GM12878 (cell line): ENCODE measurements around the gene AMT. TPM values are rescaled to one million over a fixed set of nuclear protein-coding genes. Genes with fewer than 3 reads are reported as not detected.
A peak's percentile ranks its signal among the peaks of the same experiment; 100 is the strongest.

Experiments
- ATAC-seq: fragments of 200-7000 bp; cut with Tn5 transposase; 3 replicates; pipeline ENCODE4 v1.9.1; 2020; ENCODE audit warnings: mild to moderate bottlenecking, moderate library complexity
- BruUV-seq: library from RNA; stranded (reverse); fragments of 400-500 nt; replicated peaks from 2 replicates; lab custom pipeline; 2021; lab: Mats Ljungman, UMichigan
- CTCF ChIA-PET: fragments of 300-600 bp; sonication (Branson Sonifier 250); formaldehyde crosslinking; extraction: SDS; loops from one replicate; lab custom pipeline; 2021; ENCODE audit warnings: inconsistent platforms; lab: Yijun Ruan, JAX
- POLR2A ChIA-PET: fragments of 350-600 bp; formaldehyde crosslinking; extraction: SDS; loops from one replicate; lab custom pipeline; 2021; ENCODE audit warnings: inconsistent platforms; lab: Charles Lee
- RAD21 ChIA-PET: fragments of 300-600 bp; sonication (Branson Sonifier 250); formaldehyde crosslinking; loops from one replicate; lab custom pipeline; 2023; ENCODE audit warnings: antibody characterized with exemption; ENCODE audit not compliant: unreplicated experiment; lab: Charles Lee
- SMC1A ChIA-PET: fragments of 300-600 bp; sonication (Branson Sonifier 250); formaldehyde crosslinking; loops from one replicate; lab custom pipeline; 2023; ENCODE audit not compliant: unreplicated experiment, uncharacterized antibody; lab: Charles Lee
- DNase-seq: peaks from one replicate; pipeline ENCODE4 v3.0.0-alpha.2; 2011; ENCODE audit warnings: low read depth, low spot score
- FAIRE-seq: peaks from 3 replicates; lab custom pipeline; 2011; peaks lifted over from hg19 to GRCh38; lab: Jason Lieb, UNC
- H2AFZ ChIP-seq: 2 replicates; pipeline ENCODE4 v1.6.0; 2011; ENCODE audit warnings: low read depth, low read length, control low read depth; ENCODE audit not compliant: control insufficient read depth
- H3K27ac ChIP-seq: 2 replicates; pipeline ENCODE4 v1.5.1; 2011; ENCODE audit warnings: control low read depth; ENCODE audit not compliant: control insufficient read depth, insufficient read depth
- H3K27me3 ChIP-seq, 2 experiments: replicated peaks in 1 of 2; 2 replicates each; pipeline versions ENCODE4 v1.6.0 to v1.6.1; 2011; ENCODE audit warnings: low read length in 1 of 2; ENCODE audit not compliant: control insufficient read depth in 2 of 2, insufficient read depth in 2 of 2
- H3K36me3 ChIP-seq, 2 experiments: 2 replicates each; pipeline ENCODE4 v1.5.1; 2011; ENCODE audit warnings: low read length in 1 of 2; ENCODE audit not compliant: control insufficient read depth in 2 of 2, insufficient read depth in 2 of 2
- H3K4me1 ChIP-seq: 2 replicates; pipeline ENCODE4 v1.6.1; 2011; ENCODE audit warnings: mild to moderate bottlenecking, low read length, moderate library complexity, mixed read lengths; ENCODE audit not compliant: control insufficient read depth, insufficient read depth
- H3K4me2 ChIP-seq: 2 replicates; pipeline ENCODE4 v1.6.0; 2011; ENCODE audit warnings: control low read depth; ENCODE audit not compliant: control insufficient read depth, insufficient read depth
- H3K4me3 ChIP-seq: fragments of 200-600 bp; sonication (generic); 2 replicates; pipeline ENCODE4 v1.5.1; 2016
- H3K79me2 ChIP-seq: 2 replicates; pipeline ENCODE4 v1.6.0; 2011; ENCODE audit warnings: low read length; ENCODE audit not compliant: control insufficient read depth, insufficient read depth
- H3K9ac ChIP-seq: 2 replicates; pipeline ENCODE4 v1.8.0; 2011; ENCODE audit warnings: low read length, control low read depth, mixed read lengths; ENCODE audit not compliant: control insufficient read depth, insufficient read depth
- H3K9me3 ChIP-seq: replicated peaks from 3 replicates; pipeline ENCODE4 v1.5.1; 2011; ENCODE audit warnings: mild to moderate bottlenecking, low read length; ENCODE audit not compliant: control insufficient read depth, insufficient read depth
- H4K20me1 ChIP-seq: 2 replicates; pipeline ENCODE4 v1.6.0; 2011; ENCODE audit not compliant: control insufficient read depth, insufficient read depth
- EGR1 ChIP-seq, 2 experiments: IDR thresholded peaks; 1 replicate in 1 of 2; 2 replicates in 1 of 2; pipeline ENCODE4 v1.6.1; 2011 to 2012; ENCODE audit warnings: low read depth in 2 of 2, low read length in 2 of 2, borderline replicate concordance in 1 of 2, mild to moderate bottlenecking in 1 of 2, moderate library complexity in 1 of 2
- JUND ChIP-seq: IDR thresholded peaks from 2 replicates; pipeline ENCODE4 v1.6.1; 2012; ENCODE audit warnings: low read depth, mild to moderate bottlenecking, low read length, improper control_type of control experiment, moderate library complexity
- RB1 ChIP-seq: fragments of 450-650 bp; formaldehyde crosslinking; IDR thresholded peaks from 2 replicates; pipeline ENCODE4 v1.6.1; 2017; ENCODE audit warnings: mild to moderate bottlenecking, borderline replicate concordance
- SIN3A ChIP-seq: IDR thresholded peaks from 2 replicates; pipeline ENCODE4 v1.6.1; 2012; ENCODE audit warnings: low read depth, low read length, improper control_type of control experiment
- SMAD1 ChIP-seq: fragments of 450-650 bp; IDR thresholded peaks from 2 replicates; pipeline ENCODE4 v1.6.1; 2018; ENCODE audit warnings: mild to moderate bottlenecking, low read depth; ENCODE audit not compliant: partially characterized antibody
- SMARCA5 ChIP-seq: fragments of 450-650 bp; IDR thresholded peaks from 2 replicates; pipeline ENCODE4 v1.6.1; 2017; ENCODE audit warnings: mild to moderate bottlenecking
- SRF ChIP-seq, 2 experiments: IDR thresholded peaks; 2 replicates each; pipeline ENCODE4 v1.6.1; 2011; ENCODE audit warnings: low read depth in 2 of 2, low read length in 2 of 2, mild to moderate bottlenecking in 1 of 2, moderate library complexity in 1 of 2
- WGBS: methylation state at CpG from one replicate; pipeline ENCODE4 v1.1.6; 2016; ENCODE audit warnings: low lambda C conversion rate; ENCODE audit not compliant: insufficient replicate concordance, insufficient coverage; ENCODE audit errors: missing lambda C conversion rate; 5-methylcytosine and 5-hydroxymethylcytosine counted together
- in situ Hi-C: fragments of 300-500 bp; cut with MboI; formaldehyde crosslinking; loops from 9 replicates; pipeline ENCODE4 v1.14.3; 2018; ENCODE audit warnings: mixed read lengths
- intact Hi-C: fragments of 100-400 bp; cut with micrococcal nuclease; formaldehyde crosslinking; loops from one replicate; pipeline ENCODE4 v1.14.2; 2022; ENCODE audit not compliant: unreplicated experiment
- polyA plus RNA-seq, 11 experiments: library from polyadenylated mRNA; depleted of rRNA in 4 of 11; unstranded in 6 of 11; stranded (reverse) in 5 of 11; fragments of >200 nt; fragmentation: Nextera tagmentation in 4 of 11; fragmentation: Illumina TruSeq in 1 of 11; extraction: Ambion mirVana in 4 of 11; extraction: Trizol in 1 of 11; gene quantifications; 1 replicate in 1 of 11; 2 replicates in 10 of 11; pipeline versions ENCODE4 v1.2.1 to v1.2.3, GENCODE V29; 2011 to 2016; ENCODE audit warnings: inconsistent platforms in 2 of 11, missing spikeins in 2 of 11, low read depth in 1 of 11
- total RNA-seq, 4 experiments: library from RNA; depleted of rRNA in 3 of 4; stranded (reverse); fragments of >200 nt in 3 of 4; fragmentation: Illumina TruSeq in 1 of 4; extraction: Trizol in 1 of 4; gene quantifications; 2 replicates each; pipeline versions ENCODE4 v1.2.1 to v1.2.3, GENCODE V29; 2013 to 2021

The AMT gene
- total and polyA plus RNA-seq, 10 of the 15 experiments (the other 5 are each of a cell fraction or from before 2014, with no cell fraction given) = 0.45 to 7.2 (median 2.6) TPM

DNA sequence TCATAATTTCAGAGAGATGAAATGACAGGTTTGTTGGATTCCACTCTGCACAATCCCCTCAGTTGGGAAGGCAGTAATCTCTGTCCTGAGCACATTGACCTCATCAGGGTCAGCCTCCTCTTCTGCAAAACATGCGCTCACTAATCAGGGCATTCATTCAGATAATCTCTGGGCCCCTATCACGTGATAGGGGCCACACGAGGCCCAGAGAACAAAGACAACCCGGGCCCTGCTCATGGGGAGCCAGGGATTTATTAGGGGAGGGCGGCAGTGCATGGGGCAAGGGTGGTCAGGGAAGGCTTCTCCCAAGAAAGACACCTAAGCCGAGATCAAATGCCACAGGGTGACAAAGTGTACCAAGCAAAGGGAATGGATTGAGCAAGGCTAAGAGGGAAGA lies 8.9 kb downstream of the AMT start:
- WGBS = 76% methylated on average over 6 of the region's 6 CpGs
- no TSS peak for BruUV-seq
- FAIRE-seq = no peak

GRCh38 chr3:49412632-49413337 lies 9.5 kb downstream of the AMT start:
- CTCF ChIA-PET = interaction anchor here (0.6 to 2.9 kb wide), 5 partner anchors 32 to 242 kb away, joined by 3 to 18 read pairs (median 6); partner anchors contain the start of genes KLHDC8B and USP4
- ATAC-seq (peak; percentile 0; the same call in 2 of the 3 replicates), DNase-seq (no peak), FAIRE-seq (no peak)
- Histone ChIP-seq H2AFZ (peak overlapping the region; percentile 81), H4K20me1 (peaks cover 9% of the 10 kb centered on the region), H3K36me3 (peaks cover 2 to 11% of the 10 kb centered on the region in 2 experiments; a peak in 3 of 4 replicates), H3K4me2 (peak overlapping the region; percentile 96), H3K4me3 (peak overlapping the region; percentile 75), H3K9ac (peak overlapping the region; percentile 97), H3K4me1 (peaks cover 32% of the 10 kb centered on the region), H3K9me3 (no peaks in the 10 kb centered on the region; the same call in 2 of the 3 replicates), H3K27ac (peak overlapping the region; percentile 96), H3K79me2 (peaks cover 64% of the 10 kb centered on the region), H3K27me3 (no peaks in the 10 kb centered on the region)
- POLR2A ChIA-PET = interaction anchor here (0.5 to 6.6 kb wide), 13 partner anchors 8 to 393 kb away, joined by 3 to 40 read pairs (median 7); partner anchors contain the start of genes DAG1, NICN1 and USP4
- SMC1A ChIA-PET = interaction anchor here (0.5 to 5.2 kb wide), 7 partner anchors 9 to 80 kb away, joined by 3 to 37 read pairs (median 6); partner anchors contain the start of genes NICN1 and USP4
- intact Hi-C loops (loop anchor here (1.0 to 10.0 kb wide), 3 partner anchors 17 to 318 kb away; partner anchors contain the start of genes NICN1, QRICH1 and USP4), in situ Hi-C loops (no loop called here)
- no TSS peak for BruUV-seq
- RAD21 ChIA-PET = interaction anchor here (0.7 to 2.1 kb wide), 9 partner anchors 16 to 73 kb away, joined by 3 to 12 read pairs (median 7); partner anchors contain the start of genes NICN1 and USP4
- 30% methylated on average over 16 of the region's 16 CpGs for WGBS
- TF ChIP-seq SMARCA5 (0 out of 2 replicates have a peak, but pooled peaks have one; percentile 1), RB1 (no peak), EGR1 (IDR thresholded peaks at IDR 0.05; ENCODE audit: borderline replicate concordance in 1 of 2, low read depth in 2 of 2, low read length in 2 of 2) (0 out of 3 replicates have a peak, but pooled peaks of 1 of the 2 experiments have one; percentile 19)

More for the DNA sequence above, 8.9 kb downstream of the AMT start:
- in situ Hi-C loops = no loop called here
- Histone ChIP-seq H3K27me3 (no peaks in the 10 kb centered on the region), H3K9me3 (no peaks in the 10 kb centered on the region; the same call in 2 of the 3 replicates), H3K36me3 (peaks cover 2 to 11% of the 10 kb centered on the region in 2 experiments; a peak in 3 of 4 replicates), H2AFZ (no peak overlapping the region), H3K4me3 (peak overlapping the region; percentile 75)
- ATAC-seq (no peak), DNase-seq (no peak)
- TF ChIP-seq EGR1 (IDR thresholded peaks at IDR 0.05; ENCODE audit: borderline replicate concordance in 1 of 2, low read depth in 2 of 2, low read length in 2 of 2) (no peak), JUND (no peak), SRF (IDR thresholded peaks at IDR 0.05; ENCODE audit: low read depth in 2 of 2, low read length in 2 of 2) (no peak), SIN3A (no peak), SMAD1 (no peak)
- TF ChIP-seq, all 136 proteins: peak for 0
- ChIA-PET SMC1A (interaction anchor here (1.8 to 5.2 kb wide), 4 partner anchors 16 to 74 kb away, joined by 6 to 37 read pairs (median 14); partner anchors contain the start of genes NICN1 and USP4), RAD21 (interaction anchor here (0.7 to 3.3 kb wide), 5 partner anchors 16 to 73 kb away, joined by 3 to 16 read pairs (median 8); partner anchors contain the start of gene NICN1), POLR2A (interaction anchor here (0.5 to 6.6 kb wide), 7 partner anchors 9 to 77 kb away, joined by 3 to 40 read pairs (median 14); partner anchors contain the start of genes NICN1 and USP4), CTCF (interaction anchor here (0.9 to 2.9 kb wide), 3 partner anchors 36 to 242 kb away, joined by 3 to 18 read pairs (median 13); partner anchors contain the start of genes KLHDC8B and USP4)
- peak overlapping the region; percentile 97 for H3K9ac ChIP-seq
- H3K4me2 ChIP-seq = peak overlapping the region; percentile 96
- peaks cover 9% of the 10 kb centered on the region for H4K20me1 ChIP-seq
- peak overlapping the region; percentile 96 for H3K27ac ChIP-seq
- H3K79me2 ChIP-seq = peaks cover 58% of the 10 kb centered on the region
- H3K4me1 ChIP-seq = peaks cover 32% of the 10 kb centered on the region
- intact Hi-C loops = loop anchor here (10.0 kb wide), 1 partner anchor 319 kb away; the partner anchor contains the start of gene QRICH1
